GM12874 (cell line): ENCODE results near the gene IQGAP2.

Source experiments
- TF ChIP-seq, protein P1 (sequence below): IDR thresholded peaks from 2 replicates; pipeline ENCODE4 v1.5.1; 2011; ENCODE audit warnings: low read depth, mild to moderate bottlenecking, control low read depth, low read length, moderate library complexity; ENCODE audit not compliant: insufficient read depth

IQGAP2 gene

DNA sequence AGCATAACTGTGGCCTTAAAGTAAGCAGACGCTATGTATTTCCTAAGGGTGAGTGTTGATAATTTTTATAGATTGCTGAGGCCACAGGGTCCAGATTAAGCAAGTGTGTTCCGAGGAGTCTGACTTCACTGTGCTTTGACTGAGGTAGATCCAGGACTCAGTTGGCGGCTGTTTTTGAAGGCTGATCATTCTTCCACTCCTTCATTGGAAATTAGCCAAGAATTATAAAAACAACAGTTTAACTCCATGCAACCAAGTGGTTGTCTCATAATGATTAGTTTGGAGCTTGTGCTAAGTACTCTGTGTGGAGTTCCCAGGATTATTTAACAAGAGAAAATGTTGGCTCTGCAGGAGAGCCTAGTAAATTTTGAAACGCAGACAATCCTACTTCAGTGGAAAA lies 19.1 kb downstream of the IQGAP2 start:
- TF ChIP-seq, protein P1, sequence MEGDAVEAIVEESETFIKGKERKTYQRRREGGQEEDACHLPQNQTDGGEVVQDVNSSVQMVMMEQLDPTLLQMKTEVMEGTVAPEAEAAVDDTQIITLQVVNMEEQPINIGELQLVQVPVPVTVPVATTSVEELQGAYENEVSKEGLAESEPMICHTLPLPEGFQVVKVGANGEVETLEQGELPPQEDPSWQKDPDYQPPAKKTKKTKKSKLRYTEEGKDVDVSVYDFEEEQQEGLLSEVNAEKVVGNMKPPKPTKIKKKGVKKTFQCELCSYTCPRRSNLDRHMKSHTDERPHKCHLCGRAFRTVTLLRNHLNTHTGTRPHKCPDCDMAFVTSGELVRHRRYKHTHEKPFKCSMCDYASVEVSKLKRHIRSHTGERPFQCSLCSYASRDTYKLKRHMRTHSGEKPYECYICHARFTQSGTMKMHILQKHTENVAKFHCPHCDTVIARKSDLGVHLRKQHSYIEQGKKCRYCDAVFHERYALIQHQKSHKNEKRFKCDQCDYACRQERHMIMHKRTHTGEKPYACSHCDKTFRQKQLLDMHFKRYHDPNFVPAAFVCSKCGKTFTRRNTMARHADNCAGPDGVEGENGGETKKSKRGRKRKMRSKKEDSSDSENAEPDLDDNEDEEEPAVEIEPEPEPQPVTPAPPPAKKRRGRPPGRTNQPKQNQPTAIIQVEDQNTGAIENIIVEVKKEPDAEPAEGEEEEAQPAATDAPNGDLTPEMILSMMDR: no peak

DNA sequence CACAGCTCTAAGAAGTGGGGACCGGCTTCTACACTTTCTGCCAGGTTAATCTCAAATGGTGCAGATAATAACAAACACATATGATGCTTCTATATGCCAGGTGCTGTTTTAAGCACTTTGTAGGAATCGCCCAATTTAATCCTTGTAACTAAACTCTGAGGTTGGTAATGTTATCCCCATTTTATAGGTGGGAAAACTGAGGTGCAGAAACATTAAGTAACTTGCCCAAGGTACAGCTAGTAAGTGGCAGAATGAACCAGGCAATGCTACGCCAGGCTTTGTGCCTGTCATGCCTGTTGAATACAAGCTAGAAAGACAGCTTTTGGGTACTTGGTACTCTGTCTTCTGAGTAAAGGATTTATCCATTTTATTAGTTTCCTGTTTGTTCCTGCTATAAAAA lies 19.7 kb downstream of the IQGAP2 start:
- TF ChIP-seq, protein P1: no peak

DNA sequence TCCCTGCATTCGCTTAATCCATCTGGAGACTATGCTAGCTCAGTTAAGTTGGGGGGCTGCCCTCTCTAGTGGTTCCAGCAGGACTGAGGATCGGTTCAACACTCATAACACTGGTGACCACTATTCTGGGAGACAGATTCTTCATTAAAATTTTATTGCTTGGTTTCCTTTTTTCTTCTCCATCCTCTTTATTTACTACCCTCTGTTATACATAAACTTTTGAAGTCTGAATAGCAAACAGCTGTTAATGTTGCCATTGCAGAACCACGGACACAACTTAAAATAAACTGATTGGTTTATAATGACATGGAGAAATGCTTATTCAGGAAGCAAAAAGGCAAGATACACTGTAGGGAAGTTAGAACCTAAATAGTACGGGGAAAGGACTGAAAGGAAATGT lies 22.1 kb downstream of the IQGAP2 start:
- TF ChIP-seq, protein P1: no peak

DNA sequence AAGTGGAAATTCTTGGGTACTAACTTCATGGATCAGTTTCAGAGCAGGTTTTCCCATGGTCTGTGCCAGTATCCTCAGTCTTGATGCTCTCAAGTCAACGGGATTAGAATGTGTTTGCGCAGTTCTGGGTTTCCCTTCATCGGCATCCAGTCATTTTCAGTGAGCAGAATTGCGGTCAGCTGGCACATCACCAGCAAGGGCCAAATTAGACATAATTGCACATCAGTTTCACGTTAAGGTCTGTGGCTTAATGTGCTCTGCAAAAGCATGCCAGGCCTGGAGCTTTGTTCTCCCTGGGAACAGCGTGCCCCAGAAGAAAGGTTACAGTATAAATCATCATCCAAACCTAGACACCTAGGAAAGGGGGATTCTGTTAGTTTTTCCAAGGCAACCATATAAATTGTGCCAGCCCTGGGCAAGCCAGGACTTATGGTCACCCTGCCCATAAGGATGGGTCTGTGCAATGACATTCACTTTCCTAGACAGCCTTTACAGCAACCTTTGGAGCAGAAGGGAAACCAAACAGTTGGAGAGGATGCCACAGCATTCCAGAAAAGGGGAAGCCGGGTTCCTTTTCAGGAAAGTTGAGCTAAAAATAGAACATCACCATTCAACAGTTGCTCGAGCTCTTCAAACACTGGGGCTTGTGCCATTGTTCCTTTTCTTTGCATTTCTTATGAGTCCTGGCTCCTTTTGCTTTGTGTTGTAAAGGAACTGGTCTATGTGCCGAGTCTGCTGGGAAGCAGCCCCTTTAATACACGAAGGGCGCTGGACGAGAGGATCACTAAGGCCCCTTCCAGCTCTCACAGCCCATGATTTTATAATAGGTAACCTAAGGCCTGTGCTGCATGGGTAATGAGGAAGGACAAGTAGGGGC lies 23.1 kb downstream of the IQGAP2 start:
- TF ChIP-seq, protein P1: no peak

DNA sequence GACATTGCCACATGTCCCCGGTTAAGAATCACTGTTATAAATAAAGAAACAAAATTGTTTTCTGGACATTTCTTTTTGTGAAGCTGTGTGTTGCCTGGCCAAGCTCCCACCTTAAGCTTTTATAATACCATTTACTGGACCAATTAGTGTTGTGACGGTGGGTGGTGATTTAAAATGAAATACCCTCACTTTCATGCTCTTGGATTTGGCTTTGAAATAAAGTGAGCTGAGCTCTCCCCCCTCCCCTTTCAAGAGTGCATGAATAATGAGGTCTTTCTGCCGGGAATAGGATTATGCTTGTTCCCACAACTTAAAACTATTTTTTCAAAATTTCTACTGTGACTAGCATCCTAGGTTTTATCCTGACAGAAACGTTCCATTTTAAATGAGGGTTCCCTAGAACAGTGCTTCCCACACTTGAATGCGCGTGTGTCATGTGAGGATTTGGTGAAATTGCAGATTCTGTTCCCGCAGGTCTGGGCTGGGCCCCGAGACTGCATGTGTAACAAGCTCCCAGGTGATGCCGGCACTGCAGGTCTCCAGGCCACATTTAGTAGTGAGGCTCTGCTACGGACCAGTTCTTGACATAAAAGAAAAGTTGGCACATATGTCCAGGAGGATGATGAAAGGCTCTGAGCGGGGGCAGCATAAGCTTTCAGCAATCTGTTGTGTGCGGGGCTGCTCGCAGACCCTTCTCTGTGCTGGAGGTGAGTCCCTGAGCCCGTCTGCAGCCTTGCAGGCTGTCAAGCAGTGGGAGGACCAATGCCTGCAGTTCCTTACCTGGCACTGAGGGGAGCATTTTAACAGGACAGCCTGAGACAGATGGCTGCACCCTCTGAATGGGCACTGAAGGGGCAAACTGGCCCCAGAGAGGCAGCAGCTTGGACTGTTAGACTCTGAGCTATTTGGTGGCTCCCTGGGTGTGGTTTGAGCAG lies 24.4 kb downstream of the IQGAP2 start:
- TF ChIP-seq, protein P1: no peak

DNA sequence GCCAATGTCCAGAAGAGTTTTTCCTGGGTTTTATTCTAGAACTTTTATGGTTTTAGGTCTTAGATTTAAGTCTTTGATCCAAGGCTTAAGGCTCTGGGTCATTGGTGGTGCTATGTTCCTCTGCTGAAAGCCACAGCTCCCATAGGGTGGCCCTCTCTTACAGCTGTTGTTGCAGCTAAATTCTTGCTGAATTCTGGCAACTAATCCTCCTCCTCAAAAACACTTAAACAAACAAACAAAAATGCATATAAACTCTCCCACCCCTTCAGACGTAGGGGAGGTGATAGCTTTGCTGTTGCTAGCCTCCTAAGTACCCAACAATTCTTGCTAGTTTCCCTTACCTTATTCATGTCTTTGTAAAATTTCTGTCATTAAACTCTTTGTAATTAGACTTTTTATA lies 30.2 kb downstream of the IQGAP2 start:
- TF ChIP-seq, protein P1: no peak

DNA sequence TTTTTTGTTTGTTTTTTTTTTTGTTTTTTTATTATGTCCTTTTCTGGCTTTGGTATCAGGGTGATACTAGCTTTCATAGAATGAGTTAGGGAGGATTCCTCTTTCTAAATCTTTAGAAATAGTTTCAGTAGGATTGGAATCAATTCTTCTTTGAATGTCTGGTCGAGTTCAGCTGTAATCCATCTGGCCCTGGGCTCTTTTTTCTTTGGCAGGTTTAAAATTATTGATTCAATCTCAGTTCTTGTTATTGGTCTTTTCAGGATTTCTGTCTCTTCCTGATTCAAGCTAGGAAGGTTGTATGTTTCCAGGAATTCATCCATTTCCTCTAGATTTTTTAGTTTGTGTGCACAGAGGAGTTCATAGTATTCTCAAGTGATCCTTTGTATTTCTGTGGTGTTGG lies 34.9 kb downstream of the IQGAP2 start:
- TF ChIP-seq, protein P1: no peak
